Esophagus squamous epithelium (tissue), 5 donors: Measurements from ENCODE around the gene SPATA13. TPM values are rescaled to one million over a fixed set of nuclear protein-coding genes. Genes with fewer than 3 reads are reported as not detected.

ENCODE experiments used
- DNase-seq: peaks from one replicate; lab custom pipeline; 2025; lab: John Stamatoyannopoulos, UW
- H3K27ac ChIP-seq, 4 donors: fragments of 200-600 bp; sonication (generic); one replicate each; pipeline ENCODE4 v1.5.1; 2016 to 2019; ENCODE audit warnings: mild to moderate bottlenecking in 1 of 4
- H3K27me3 ChIP-seq, 4 donors: fragments of 200-600 bp; sonication (generic); 1 replicate in 3 of 4; 2 replicates in 1 of 4; pipeline versions ENCODE4 v1.5.1 to v1.6.0; 2017 to 2021; ENCODE audit warnings: antibody characterized with exemption in 1 of 4
- H3K36me3 ChIP-seq, 3 donors: fragments of 200-600 bp; sonication (generic); one replicate each; pipeline ENCODE4 v1.5.1; 2016 to 2019
- H3K4me1 ChIP-seq, 3 donors: fragments of 200-600 bp; sonication (generic); one replicate each; pipeline ENCODE4 v1.5.1; 2017 to 2019
- H3K4me3 ChIP-seq, 4 donors: fragments of 200-600 bp; sonication (generic); 1 replicate in 3 of 4; 2 replicates in 1 of 4; pipeline ENCODE4 v1.5.1; 2016 to 2019; ENCODE audit warnings: mild to moderate bottlenecking in 2 of 4, moderate library complexity in 1 of 4
- H3K9me3 ChIP-seq, 3 donors: fragments of 200-600 bp; sonication (generic); one replicate each; pipeline ENCODE4 v1.5.1; 2016 to 2019
- POLR2A ChIP-seq, 4 donors: fragments of 450-650 bp; IDR thresholded peaks; one replicate each; pipeline ENCODE4 v1.6.1; 2017; ENCODE audit warnings: antibody characterized with exemption in 4 of 4, mild to moderate bottlenecking in 4 of 4, moderate library complexity in 3 of 4
- WGBS, 2 donors: methylation state at CpG; one replicate each; pipeline ENCODE4 v1.1.5; 2018; 5-methylcytosine and 5-hydroxymethylcytosine counted together
- intact Hi-C: fragments of 100-400 bp; cut with DNase I; formaldehyde crosslinking; loops from one replicate; pipeline ENCODE4 v1.15.0; 2022
- total RNA-seq, 4 donors: library from RNA; depleted of rRNA; stranded (reverse); fragments of >200 nt; gene quantifications; one replicate each; pipeline ENCODE4 v1.1.0, GENCODE V29; 2016
- TF ChIP-seq, protein P1 (sequence below), 6 experiments: fragments of 450-650 bp in 4 of 6; fragments of 200-600 bp in 2 of 6; sonication (generic) in 2 of 6; IDR thresholded peaks; one replicate each; pipeline ENCODE4 v1.5.1; 2016 to 2019; ENCODE audit warnings: antibody characterized with exemption in 6 of 6, mild to moderate bottlenecking in 4 of 6, moderate library complexity in 4 of 6
- donor health status: DM: yes; HTN: yes; CAD: no.

SPATA13 gene
- total RNA-seq, 4 donors from 2014 or later = 5.0 to 16.6 (median 9.7) TPM

DNA sequence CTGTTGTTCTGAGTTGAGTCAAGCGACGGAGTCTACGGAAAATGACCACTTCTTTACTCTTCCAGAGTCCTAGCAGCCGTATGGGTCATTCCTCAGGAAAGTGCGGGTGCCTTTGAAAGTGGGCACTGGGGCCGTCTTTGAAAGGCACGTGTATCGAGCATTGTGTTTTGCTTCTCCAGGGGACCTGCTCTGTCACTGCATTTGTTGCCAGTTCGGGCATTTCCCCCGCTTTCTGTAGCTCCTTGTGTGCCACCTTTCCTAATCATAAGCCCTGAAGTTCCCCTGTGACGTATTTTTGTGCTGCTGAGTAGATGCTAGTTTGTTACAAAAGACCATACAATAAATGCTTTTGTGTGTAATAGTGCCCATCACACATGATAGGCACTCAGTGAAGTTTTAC lies 24.4 kb downstream of the SPATA13 start:
- intact Hi-C loops = no loop called here
- Histone ChIP-seq H3K4me3 (no peak overlapping the region), H3K9me3 (peaks cover 0 to 8% (median 0%) of the 10 kb centered on the region in 3 donors), H3K36me3 (no peaks in the 10 kb centered on the region), H3K27ac (no peak overlapping the region), H3K4me1 (no peaks in the 10 kb centered on the region), H3K27me3 (no peaks in the 10 kb centered on the region)
- 90 to 91% methylated on average over 11 of the region's 11 CpGs for WGBS, 2 donors
- TF ChIP-seq POLR2A (IDR thresholded peaks at IDR 0.05) = no peak
- TF ChIP-seq, protein P1, sequence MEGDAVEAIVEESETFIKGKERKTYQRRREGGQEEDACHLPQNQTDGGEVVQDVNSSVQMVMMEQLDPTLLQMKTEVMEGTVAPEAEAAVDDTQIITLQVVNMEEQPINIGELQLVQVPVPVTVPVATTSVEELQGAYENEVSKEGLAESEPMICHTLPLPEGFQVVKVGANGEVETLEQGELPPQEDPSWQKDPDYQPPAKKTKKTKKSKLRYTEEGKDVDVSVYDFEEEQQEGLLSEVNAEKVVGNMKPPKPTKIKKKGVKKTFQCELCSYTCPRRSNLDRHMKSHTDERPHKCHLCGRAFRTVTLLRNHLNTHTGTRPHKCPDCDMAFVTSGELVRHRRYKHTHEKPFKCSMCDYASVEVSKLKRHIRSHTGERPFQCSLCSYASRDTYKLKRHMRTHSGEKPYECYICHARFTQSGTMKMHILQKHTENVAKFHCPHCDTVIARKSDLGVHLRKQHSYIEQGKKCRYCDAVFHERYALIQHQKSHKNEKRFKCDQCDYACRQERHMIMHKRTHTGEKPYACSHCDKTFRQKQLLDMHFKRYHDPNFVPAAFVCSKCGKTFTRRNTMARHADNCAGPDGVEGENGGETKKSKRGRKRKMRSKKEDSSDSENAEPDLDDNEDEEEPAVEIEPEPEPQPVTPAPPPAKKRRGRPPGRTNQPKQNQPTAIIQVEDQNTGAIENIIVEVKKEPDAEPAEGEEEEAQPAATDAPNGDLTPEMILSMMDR (IDR thresholded peaks at IDR 0.05) = no peak
- no peak for DNase-seq

- DNase-seq = no peak
- no peaks in the 10 kb centered on the region for H3K36me3 ChIP-seq
- TF ChIP-seq, protein P1 (IDR thresholded peaks at IDR 0.05) = no peak
- no peak for TF ChIP-seq POLR2A (IDR thresholded peaks at IDR 0.05)
- 81 to 90% methylated on average over 7 of the region's 7 CpGs for WGBS, 2 donors
- no peaks in the 10 kb centered on the region for H3K27me3 ChIP-seq
- no peak overlapping the region for H3K4me3 ChIP-seq
- no peaks in the 10 kb centered on the region for H3K4me1 ChIP-seq
- H3K9me3 ChIP-seq = peaks cover 0 to 8% (median 0%) of the 10 kb centered on the region in 3 donors
- H3K27ac ChIP-seq = no peak overlapping the region
- intact Hi-C loops = no loop called here
Measured at GRCh38 chr13:24185591-24186232, 25.2 kb downstream of the SPATA13 start.

- peaks cover 0 to 8% (median 0%) of the 10 kb centered on the region in 3 donors for H3K9me3 ChIP-seq
- intact Hi-C loops = no loop called here
- WGBS, 2 donors = 70 to 77% methylated on average over 7 of the region's 7 CpGs
- no peak for DNase-seq
- no peak overlapping the region for H3K27ac ChIP-seq
- H3K4me3 ChIP-seq = no peak overlapping the region
- no peaks in the 10 kb centered on the region for H3K4me1 ChIP-seq
- no peaks in the 10 kb centered on the region for H3K36me3 ChIP-seq
- no peak for TF ChIP-seq POLR2A (IDR thresholded peaks at IDR 0.05)
- TF ChIP-seq, protein P1 (IDR thresholded peaks at IDR 0.05) = no peak
- H3K27me3 ChIP-seq = no peaks in the 10 kb centered on the region
Measured at GRCh38 chr13:24187185-24187584, 26.7 kb downstream of the SPATA13 start.

DNA sequence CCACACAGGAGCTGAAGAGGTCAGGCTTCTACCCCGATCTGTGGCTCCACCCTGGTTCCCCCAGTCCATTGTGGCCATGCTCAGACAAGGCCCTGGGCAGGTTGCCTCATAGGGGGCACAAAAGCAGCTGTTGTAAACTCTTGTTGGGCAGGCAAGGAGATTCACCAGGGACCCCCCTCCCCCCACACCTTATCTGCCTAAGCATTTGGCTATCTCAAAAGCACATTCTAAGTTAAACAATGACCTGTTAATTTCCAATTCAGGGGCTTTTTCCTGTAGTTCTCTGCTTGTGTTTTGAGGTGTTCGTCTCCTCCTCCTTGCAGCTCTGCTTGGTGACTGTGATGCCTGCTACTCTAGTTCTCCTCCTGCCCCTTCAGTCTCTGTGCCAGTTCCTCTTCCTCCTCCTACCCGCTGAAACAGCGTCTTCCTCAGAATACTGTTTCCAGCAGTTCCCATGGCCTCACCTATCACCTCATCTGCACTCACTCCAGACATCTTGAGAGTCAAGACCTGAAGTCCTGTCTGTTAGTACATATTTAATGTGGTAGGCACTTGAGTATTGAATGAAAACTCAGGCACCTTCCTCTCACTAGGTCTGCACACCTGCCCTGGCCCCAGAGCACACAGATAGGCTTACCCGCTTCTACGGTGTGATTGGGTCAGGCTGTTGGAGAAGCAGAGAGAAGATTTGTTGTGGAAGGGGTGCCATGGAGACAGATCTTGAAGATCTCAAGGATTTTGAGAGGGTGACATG lies 31.7 kb downstream of the SPATA13 start:
- no peak for DNase-seq
- Histone ChIP-seq H3K9me3 (peaks cover 0 to 8% (median 0%) of the 10 kb centered on the region in 3 donors), H3K27me3 (no peaks in the 10 kb centered on the region), H3K4me1 (no peaks in the 10 kb centered on the region), H3K27ac (no peak overlapping the region), H3K4me3 (no peak overlapping the region), H3K36me3 (no peaks in the 10 kb centered on the region)
- TF ChIP-seq, protein P1 (IDR thresholded peaks at IDR 0.05) = no peak
- TF ChIP-seq POLR2A (IDR thresholded peaks at IDR 0.05) = no peak
- WGBS, 2 donors = 70 to 79% methylated on average over 4 of the region's 6 CpGs
- intact Hi-C loops = no loop called here

GRCh38 chr13:24192811-24193162 lies 32.3 kb downstream of the SPATA13 start:
- Histone ChIP-seq H3K27ac (no peak overlapping the region), H3K36me3 (no peaks in the 10 kb centered on the region), H3K9me3 (peaks cover 0 to 8% (median 0%) of the 10 kb centered on the region in 3 donors), H3K4me3 (no peak overlapping the region), H3K4me1 (no peaks in the 10 kb centered on the region), H3K27me3 (no peaks in the 10 kb centered on the region)
- intact Hi-C loops = no loop called here
- no peak for TF ChIP-seq POLR2A (IDR thresholded peaks at IDR 0.05)
- TF ChIP-seq, protein P1 (IDR thresholded peaks at IDR 0.05) = no peak
- WGBS, 2 donors = 63 to 75% methylated on average over 1 of the region's 1 CpG
- no peak for DNase-seq
